ENCODE measurements around the gene RNF10. TPM values are rescaled to one million over a fixed set of nuclear protein-coding genes. Genes with fewer than 3 reads are reported as not detected.
A peak's percentile ranks its signal among the peaks of the same experiment; 100 is the strongest.
"Not testable (repeated sequence)": the region's sequence is repeated elsewhere in the genome, so short reads cannot be mapped to it uniquely, and the experiment has no call there.

RNF10 gene
- total RNA-seq, 1 donor from 2014 or later, result 108 TPM

GRCh38 chr12:120528861-120529525, 5.2 kb upstream of the RNF10 start, which contains the start of gene COQ5:
TSS of gene COQ5 (minus strand) at chr12:120529158. CDS start at chr12:120529141, 17 bp downstream.
- DNase-seq (ENCODE audit: low read depth, low spot score), result peak; percentile 63

- no peak for DNase-seq (ENCODE audit: low read depth, low spot score)
These were observed 4.3 kb upstream of the RNF10 start for GRCh38 chr12:120529641-120530417.

GRCh38 chr12:120530418-120530761, 3.8 kb upstream of the RNF10 start:
- DNase-seq (ENCODE audit: low read depth, low spot score), result not testable (repeated sequence)

GRCh38 chr12:120532701-120533238, 1.4 kb upstream of the RNF10 start:
- DNase-seq (ENCODE audit: low read depth, low spot score), result no peak

- DNase-seq (ENCODE audit: low read depth, low spot score), result peak; percentile 37
These were observed 823 bp downstream of the RNF10 start for GRCh38 chr12:120534703-120535655.

- no peak for DNase-seq (ENCODE audit: low read depth, low spot score)
These were observed 2.1 kb downstream of the RNF10 start for GRCh38 chr12:120536064-120536791.

- DNase-seq (ENCODE audit: low read depth, low spot score), result no peak
These were observed 3.7 kb downstream of the RNF10 start for GRCh38 chr12:120537856-120538220.

GRCh38 chr12:120538281-120539156, 4.4 kb downstream of the RNF10 start:
- DNase-seq (ENCODE audit: low read depth, low spot score), result peak; percentile 36

- DNase-seq (ENCODE audit: low read depth, low spot score), result no peak
These were observed 5.1 kb downstream of the RNF10 start for GRCh38 chr12:120539303-120539702.

- peak; percentile 50 for DNase-seq (ENCODE audit: low read depth, low spot score)
These were observed 6.3 kb downstream of the RNF10 start for GRCh38 chr12:120540445-120540844.

GRCh38 chr12:120542166-120542565, 8.0 kb downstream of the RNF10 start:
- DNase-seq (ENCODE audit: low read depth, low spot score), result no peak

- DNase-seq (ENCODE audit: low read depth, low spot score), result no peak
These were observed 10.5 kb downstream of the RNF10 start for GRCh38 chr12:120544691-120545090.

GRCh38 chr12:120546050-120546386, 11.9 kb downstream of the RNF10 start:
- DNase-seq (ENCODE audit: low read depth, low spot score), result no peak

GRCh38 chr12:120554678-120555077, 20.5 kb downstream of the RNF10 start:
- no peak for DNase-seq (ENCODE audit: low read depth, low spot score)

GRCh38 chr12:120557589-120557988, 23.4 kb downstream of the RNF10 start:
- no peak for DNase-seq (ENCODE audit: low read depth, low spot score)

- DNase-seq (ENCODE audit: low read depth, low spot score), result no peak
These were observed 28.8 kb downstream of the RNF10 start for GRCh38 chr12:120562906-120563305.

- DNase-seq (ENCODE audit: low read depth, low spot score), result no peak
These were observed 29.3 kb downstream of the RNF10 start for GRCh38 chr12:120563495-120563894.

GRCh38 chr12:120571299-120571698, 37.1 kb downstream of the RNF10 start:
- no peak for DNase-seq (ENCODE audit: low read depth, low spot score)

GRCh38 chr12:120573560-120573959, 39.4 kb downstream of the RNF10 start:
- no peak for DNase-seq (ENCODE audit: low read depth, low spot score)

GRCh38 chr12:120574106-120574505, 40.0 kb downstream of the RNF10 start:
- no peak for DNase-seq (ENCODE audit: low read depth, low spot score)

All from pulmonary artery endothelial cell (primary cell).